Measurements from ENCODE around the gene ABCD2.
"Not testable (repeated sequence)": the region's sequence is repeated elsewhere in the genome, so short reads cannot be mapped to it uniquely, and the experiment has no call there.

The ABCD2 gene

GRCh38 chr12:39532448-39532847, 87.2 kb downstream of the ABCD2 start:
- no peak for DNase-seq

GRCh38 chr12:39526974-39527373, 92.6 kb downstream of the ABCD2 start:
- no peak for DNase-seq

GRCh38 chr12:39522167-39522566, 97.4 kb downstream of the ABCD2 start:
- not testable (repeated sequence) for DNase-seq

GRCh38 chr12:39510001-39510400, 109.6 kb downstream of the ABCD2 start:
- DNase-seq, result no peak

GRCh38 chr12:39505554-39505953, 114.0 kb downstream of the ABCD2 start:
- DNase-seq, result no peak

- no peak for DNase-seq
Measured at GRCh38 chr12:39505023-39505422, 114.6 kb downstream of the ABCD2 start.

GRCh38 chr12:39503439-39503838, 116.2 kb downstream of the ABCD2 start:
- DNase-seq, result no peak

- no peak for DNase-seq
Measured at GRCh38 chr12:39502726-39503125, 116.9 kb downstream of the ABCD2 start.
